Measurements from ENCODE around the gene NKX1-2.

DNA sequence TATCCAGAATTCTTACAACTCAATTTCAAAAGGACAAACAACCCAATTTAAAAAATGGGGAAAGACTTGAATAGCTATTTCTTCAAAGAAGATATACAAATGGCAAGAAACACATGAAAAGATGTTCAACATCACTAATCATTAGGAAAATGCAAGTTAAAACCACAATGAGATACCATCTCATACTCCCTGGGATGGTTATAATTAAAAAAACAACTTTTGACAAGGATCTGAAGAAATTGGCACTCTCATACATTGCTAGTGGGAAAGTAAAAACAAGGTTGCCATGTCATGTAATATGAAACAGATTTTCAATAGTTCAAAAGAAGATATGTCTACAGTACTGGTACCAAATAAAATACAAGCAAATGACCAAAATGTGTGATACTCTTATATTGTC, 40.1 kb downstream of the NKX1-2 start:
- TF ChIP-seq, protein P1, sequence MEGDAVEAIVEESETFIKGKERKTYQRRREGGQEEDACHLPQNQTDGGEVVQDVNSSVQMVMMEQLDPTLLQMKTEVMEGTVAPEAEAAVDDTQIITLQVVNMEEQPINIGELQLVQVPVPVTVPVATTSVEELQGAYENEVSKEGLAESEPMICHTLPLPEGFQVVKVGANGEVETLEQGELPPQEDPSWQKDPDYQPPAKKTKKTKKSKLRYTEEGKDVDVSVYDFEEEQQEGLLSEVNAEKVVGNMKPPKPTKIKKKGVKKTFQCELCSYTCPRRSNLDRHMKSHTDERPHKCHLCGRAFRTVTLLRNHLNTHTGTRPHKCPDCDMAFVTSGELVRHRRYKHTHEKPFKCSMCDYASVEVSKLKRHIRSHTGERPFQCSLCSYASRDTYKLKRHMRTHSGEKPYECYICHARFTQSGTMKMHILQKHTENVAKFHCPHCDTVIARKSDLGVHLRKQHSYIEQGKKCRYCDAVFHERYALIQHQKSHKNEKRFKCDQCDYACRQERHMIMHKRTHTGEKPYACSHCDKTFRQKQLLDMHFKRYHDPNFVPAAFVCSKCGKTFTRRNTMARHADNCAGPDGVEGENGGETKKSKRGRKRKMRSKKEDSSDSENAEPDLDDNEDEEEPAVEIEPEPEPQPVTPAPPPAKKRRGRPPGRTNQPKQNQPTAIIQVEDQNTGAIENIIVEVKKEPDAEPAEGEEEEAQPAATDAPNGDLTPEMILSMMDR (IDR thresholded peaks at IDR 0.05): no peak
- TF ChIP-seq ZFX (IDR thresholded peaks at IDR 0.05; ENCODE audit: borderline replicate concordance): no peak
